Activated T-cell treated with anti-CD3 and anti-CD28 coated beads, Interleukin-2, amount 50 U/mL, for 72 hours (primary cell): ENCODE data around the gene AIMP2. TPM values are rescaled to one million over a fixed set of nuclear protein-coding genes. Genes with fewer than 3 reads are reported as not detected.

Source experiments
- total RNA-seq, 2 donors: library from RNA; stranded (reverse); gene quantifications; one replicate each; pipeline ENCODE4 v1.2.3, GENCODE V29; 2022

Gene AIMP2
- total RNA-seq, 2 donors from 2014 or later: 42.2 to 49.9 TPM

Other genes with a start within 250 kb of the AIMP2 start
- 10 to 100 TPM; 44.6 to 45.7 TPM for gene RNF216, start 227.6 kb upstream of the AIMP2 start, total RNA-seq
- gene OCM, start 128.5 kb upstream of the AIMP2 start, total RNA-seq: under 1 TPM in 1 of 2 donors, not detected in 1; 0.81 TPM
- 100 to 1,000 TPM in 1 of 2 donors, 10 to 100 TPM in 1; 99.6 to 157 TPM for gene CCZ1, start 110.5 kb upstream of the AIMP2 start, total RNA-seq
- under 1 TPM; 0.28 to 0.91 TPM for gene RSPH10B, start 38.6 kb upstream of the AIMP2 start, total RNA-seq
- 10 to 100 TPM; 22.6 to 28.9 TPM for gene PMS2, start 223 bp upstream of the AIMP2 start, total RNA-seq
- not detected for gene ANKRD61, start 22.1 kb downstream of the AIMP2 start, total RNA-seq
- 100 to 1,000 TPM; 103 to 130 TPM for gene EIF2AK1, start 49.9 kb downstream of the AIMP2 start, total RNA-seq
- gene USP42, start 95.7 kb downstream of the AIMP2 start, total RNA-seq: 10 to 100 TPM; 10.3 to 11.3 TPM